Activated CD4-positive, alpha-beta T cell treated with anti-CD3 and anti-CD28 coated beads, Interleukin-2, amount 50 U/mL, for 48 hours (primary cell): ENCODE data around the gene MED28.
A peak's percentile ranks its signal among the peaks of the same experiment; 100 is the strongest.
"Not testable (repeated sequence)": the region's sequence is repeated elsewhere in the genome, so short reads cannot be mapped to it uniquely, and the experiment has no call there.

Experiments
- DNase-seq, 2 experiments: peaks; one replicate each; pipeline ENCODE4 v3.0.0-alpha.2; 2020

The MED28 gene, protein sequence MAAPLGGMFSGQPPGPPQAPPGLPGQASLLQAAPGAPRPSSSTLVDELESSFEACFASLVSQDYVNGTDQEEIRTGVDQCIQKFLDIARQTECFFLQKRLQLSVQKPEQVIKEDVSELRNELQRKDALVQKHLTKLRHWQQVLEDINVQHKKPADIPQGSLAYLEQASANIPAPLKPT

DNA sequence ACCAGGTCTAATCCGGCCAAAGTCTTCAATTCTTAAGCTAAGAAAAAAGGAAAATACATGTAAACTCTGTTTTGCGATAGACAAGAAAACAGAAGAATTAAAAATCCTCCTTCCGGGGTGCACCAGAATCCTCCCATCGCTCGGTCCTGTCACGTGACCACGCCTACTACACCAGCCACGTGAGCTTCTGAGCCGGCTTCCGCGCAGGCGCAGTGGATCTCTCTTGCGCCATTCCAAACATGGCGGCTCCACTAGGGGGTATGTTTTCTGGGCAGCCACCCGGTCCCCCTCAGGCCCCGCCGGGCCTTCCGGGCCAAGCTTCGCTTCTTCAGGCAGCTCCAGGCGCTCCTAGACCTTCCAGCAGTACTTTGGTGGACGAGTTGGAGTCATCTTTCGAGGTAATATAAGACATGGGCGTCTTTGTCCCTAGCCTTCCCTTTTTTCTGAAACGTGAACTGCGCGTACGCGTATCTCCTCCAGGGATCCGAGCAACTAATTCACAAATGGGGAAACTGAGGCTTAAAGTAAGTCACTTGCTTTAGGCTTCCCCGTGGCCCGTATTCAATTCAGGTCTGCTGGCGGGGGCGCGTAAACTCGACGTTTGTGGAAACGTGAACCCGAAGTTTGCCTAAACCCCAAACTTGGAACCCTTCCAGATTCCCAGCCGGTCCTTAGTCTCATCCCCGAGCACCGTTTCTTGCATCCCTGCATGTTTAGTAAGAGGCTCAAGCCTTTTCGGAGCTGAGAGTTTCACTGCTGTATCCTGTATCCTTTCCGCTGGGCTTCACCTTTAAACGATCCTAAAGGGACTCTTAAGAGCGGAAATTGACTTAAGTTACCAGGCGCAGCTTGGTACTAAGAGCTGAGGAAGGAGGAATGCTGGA, at the start of gene MED28:
Gene MED28, plus strand, starts transcription at position 226 of the 884 bp plus-strand sequence. Its CDS starts 14 bp downstream, at position 240.
- peak; percentile 94 to 95 for DNase-seq

DNA sequence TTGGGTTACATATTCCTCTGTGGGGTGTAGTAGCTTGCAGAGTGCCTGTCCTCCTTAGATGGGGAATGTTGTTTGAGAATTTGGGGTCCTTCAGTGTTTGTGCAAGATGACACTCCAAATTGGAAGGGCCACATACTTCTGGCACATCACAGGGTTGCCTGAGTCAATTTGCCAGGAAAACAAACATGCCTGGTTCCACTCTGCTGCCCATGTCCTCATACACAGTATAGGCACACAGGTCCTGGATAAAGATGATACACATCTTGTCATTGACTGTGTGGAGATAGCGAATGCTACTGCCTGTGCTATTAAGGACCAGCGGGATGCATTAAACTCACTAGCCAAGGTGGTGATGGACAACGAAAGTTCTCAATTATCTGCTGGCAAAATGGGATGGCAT, 48.6 kb upstream of the MED28 start:
- DNase-seq: no peak

DNA sequence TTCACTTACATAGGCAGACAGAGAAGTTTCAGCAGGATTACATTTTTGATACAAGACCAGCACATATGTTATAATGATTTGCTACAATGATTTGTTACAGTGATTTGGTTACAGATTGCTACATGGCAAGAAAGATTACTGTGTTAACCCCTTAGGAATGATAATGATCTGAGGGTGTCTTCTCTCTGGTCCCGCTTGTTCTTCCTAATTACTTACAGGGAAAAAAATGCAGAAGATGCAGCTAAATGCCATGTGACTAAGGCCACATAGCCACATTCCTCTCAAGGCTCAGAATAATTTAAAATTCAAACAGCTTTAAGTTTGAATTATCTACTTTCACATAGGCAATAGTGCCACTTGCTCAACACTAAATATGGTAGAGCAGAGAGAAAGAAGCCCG, 47.2 kb upstream of the MED28 start:
- no peak for DNase-seq

GRCh38 chr4:17574206-17574605, 40.2 kb upstream of the MED28 start:
- DNase-seq: no peak

DNA sequence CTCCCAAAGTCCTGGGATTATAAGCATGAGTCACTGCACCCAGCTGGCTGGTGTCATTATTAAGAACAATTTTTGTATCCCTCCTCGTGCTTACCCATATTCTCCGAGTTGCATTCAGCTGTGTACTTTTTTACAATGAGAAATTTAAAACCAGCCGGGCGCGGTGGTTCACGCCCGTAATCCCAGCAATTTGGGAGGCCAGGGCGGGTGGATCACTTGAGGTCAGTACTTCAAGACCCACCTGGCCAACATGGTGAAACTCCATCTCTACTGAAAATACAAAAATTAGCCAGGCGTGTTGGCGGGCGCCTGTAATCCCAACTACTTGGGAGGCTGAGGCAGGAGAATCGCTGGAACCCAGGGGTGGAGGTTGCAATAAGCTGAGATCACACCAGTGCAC, 39.3 kb upstream of the MED28 start:
- not testable (repeated sequence) for DNase-seq

- DNase-seq: peak; percentile 99
Measured at GRCh38 chr4:17576932-17577664, 37.3 kb upstream of the MED28 start, which contains the start of gene LAP3. Gene LAP3, plus strand, starts transcription at chr4:17577198. Its CDS starts 268 bp downstream, at chr4:17577466.

- DNase-seq: peak; percentile 40 to 49
Measured at GRCh38 chr4:17577665-17578481, 36.6 kb upstream of the MED28 start.

- DNase-seq: peak in 1 of 2 experiments; percentile 7
Measured at GRCh38 chr4:17578482-17578891, 36.0 kb upstream of the MED28 start.

- no peak for DNase-seq
Measured at GRCh38 chr4:17580969-17581368, 33.5 kb upstream of the MED28 start.

DNA sequence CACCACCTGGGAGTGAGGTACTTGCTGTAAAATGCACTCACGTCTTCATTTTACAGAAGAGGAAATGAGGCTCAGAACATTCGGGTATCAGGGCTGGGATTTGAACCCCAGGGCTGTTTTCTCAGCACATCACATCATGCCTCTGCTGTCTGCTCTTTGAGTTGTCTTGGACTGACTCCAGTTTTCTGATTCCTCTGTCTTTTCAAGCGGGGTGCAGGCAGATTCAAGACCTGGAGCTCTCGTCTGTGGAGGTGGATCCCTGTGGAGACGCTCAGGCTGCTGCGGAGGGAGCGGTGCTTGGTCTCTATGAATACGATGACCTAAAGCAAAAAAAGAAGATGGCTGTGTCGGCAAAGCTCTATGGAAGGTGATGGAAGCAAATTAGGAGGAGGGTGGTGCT, 31.2 kb upstream of the MED28 start:
- DNase-seq: no peak

DNA sequence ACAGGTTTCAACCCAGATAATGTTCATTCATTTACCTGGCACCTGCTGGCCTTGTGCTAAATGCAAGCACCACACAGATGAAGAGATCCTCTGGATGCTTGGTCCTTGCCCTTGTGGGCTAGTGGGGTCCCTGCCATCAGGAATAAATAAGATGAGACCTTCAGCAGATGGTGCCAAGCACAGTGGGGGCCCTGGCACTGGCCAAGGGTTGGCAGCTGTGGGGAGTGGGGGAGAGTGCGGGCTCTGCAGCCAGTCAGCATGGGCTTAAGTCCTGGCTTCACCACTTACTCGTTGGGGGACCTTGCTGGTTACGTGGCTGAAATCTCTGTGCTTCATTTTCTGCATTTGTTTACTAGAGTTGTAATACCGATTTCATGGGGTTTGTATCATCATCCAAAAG, 30.5 kb upstream of the MED28 start:
- no peak for DNase-seq

DNA sequence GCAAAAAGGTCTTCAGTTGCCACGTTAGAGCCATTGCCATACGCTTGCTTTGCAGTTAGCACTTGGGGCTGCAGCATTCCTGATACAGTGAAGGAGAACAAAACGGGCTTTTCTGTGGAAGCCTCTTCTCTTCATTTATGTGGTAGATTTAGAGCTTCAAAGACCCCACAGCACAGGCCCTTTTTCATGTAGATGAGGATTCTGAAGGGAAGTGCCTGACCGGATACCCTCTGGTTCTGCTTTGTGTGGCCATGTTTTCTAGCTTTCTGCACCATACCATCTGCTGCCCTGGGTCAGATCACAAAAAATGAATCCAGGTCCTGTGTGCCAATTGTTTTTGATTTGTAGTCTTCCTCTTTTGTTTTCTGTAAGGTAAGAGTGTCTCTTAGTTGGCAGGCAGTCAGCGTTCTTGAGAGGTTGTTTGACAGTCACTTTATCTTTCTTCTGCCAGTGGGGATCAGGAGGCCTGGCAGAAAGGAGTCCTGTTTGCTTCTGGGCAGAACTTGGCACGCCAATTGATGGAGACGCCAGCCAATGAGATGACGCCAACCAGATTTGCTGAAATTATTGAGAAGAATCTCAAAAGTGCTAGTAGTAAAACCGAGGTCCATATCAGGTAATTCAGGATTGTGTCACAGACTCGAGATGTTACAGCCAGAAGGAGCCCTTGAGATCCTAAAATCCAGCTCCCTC, 29.8 kb upstream of the MED28 start:
- DNase-seq: no peak

GRCh38 chr4:17587094-17587822, 27.2 kb upstream of the MED28 start:
- no peak for DNase-seq

DNA sequence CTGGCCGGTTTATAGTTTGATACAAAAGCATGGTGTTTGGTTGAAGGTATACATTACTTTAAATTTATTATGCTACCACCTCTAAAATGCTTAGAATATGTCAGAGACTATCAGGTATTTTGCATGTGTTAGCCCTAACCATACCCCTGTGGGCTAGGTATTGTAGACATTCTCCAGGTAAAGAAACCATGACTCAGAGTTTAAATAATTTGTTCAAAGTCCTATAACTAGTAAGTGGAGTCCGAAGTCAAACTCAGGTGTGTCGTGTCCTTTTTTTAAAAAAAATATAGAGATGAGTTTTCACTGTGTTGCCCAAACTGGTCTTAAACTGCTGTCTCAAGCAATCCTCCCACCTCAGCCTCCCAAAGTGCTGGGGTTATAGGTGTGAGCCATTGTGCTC, 25.1 kb upstream of the MED28 start:
- no peak for DNase-seq

GRCh38 chr4:17595471-17596005, 18.9 kb upstream of the MED28 start:
- DNase-seq: no peak

DNA sequence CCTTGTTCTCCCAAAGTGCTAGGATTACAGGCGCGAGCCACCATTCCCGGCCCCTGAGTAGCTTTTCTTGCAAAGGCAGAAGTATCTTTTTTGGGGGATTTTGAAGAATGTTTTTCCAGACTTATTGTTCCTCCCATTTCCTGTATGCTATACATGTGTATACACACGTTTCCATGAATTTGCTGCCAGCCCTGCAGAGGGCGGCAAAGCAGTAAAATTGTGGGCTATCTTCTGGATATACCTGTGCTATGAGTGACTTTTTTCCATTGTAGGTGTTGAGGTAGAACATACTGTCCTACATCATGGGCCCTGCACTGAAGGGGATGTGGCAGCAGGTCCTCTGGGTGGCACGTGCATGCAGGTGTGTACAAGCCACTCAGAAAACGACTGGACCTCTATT, 16.9 kb upstream of the MED28 start:
- DNase-seq: no peak

DNA sequence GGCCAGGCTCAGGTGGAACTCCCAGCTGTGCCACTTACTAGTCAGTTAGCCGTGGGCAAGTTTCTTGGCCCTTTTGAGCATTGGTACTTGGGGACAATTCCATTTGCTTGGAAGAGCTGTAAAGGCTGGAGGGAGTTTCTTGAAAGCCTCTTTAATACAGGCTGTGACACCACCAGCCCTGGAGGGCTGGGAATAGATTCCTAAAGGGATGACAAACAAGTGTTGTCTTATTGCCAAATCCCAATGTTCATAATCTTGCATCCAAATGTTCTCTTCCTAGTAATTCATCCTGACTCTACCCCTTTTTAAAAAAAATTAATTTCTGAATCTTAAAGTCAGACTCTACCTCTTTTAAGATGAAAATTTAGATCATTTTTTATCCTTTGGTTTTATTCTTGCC, 14.6 kb upstream of the MED28 start:
- no peak for DNase-seq

DNA sequence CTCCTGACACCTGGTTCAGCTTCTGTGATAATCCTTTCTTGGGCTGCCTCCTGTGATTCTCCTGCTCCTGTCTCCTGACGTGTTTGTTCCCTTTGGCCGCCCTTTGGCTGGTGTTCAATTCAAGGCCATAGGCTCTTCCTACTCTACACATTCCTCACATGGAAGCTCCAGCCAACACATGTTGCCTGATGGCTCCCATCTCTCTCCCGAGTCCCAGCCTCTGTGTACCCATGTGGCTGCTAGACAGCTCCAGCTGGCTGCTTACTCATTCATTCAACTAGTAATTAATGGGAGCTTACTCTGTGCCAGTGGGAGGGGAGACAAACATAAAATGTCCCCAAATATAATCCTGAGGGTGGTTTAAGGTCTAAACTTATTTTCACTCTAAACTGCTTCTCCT, 9.2 kb upstream of the MED28 start:
- DNase-seq: no peak

DNA sequence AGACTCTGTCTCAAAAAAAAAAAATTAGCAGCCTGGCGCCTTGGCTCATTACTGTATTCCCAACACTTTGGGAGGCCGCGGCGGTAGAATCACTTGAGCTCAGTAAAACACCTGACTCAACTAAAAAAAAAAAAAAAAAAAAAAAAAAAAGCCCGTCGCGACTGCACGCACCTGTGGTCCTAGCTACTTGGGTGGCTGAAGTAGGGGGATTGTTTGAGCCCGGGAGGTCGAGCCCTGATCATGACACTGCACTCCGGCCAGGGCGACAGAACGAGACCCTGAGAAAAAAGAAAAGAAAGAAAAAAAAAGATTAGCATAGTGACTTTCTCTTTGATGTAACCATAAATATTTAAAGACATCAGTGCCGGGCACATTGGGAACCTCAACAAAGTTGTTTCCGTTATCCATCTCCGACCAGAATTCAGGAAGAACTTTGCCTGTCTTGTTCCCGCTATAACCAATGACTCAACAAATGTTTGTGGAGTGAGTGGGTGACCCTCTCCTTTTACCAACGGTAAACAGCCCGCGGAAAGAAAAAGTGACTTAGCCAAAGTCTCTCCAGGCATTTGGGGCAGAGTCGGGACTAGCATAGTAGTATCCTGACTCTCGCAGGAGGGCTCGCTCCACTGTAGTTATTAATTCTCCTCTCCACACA, 553 bp upstream of the MED28 start:
- peak; percentile 8 to 20 for DNase-seq

GRCh38 chr4:17616283-17616682, 1.8 kb downstream of the MED28 start:
- no peak for DNase-seq

DNA sequence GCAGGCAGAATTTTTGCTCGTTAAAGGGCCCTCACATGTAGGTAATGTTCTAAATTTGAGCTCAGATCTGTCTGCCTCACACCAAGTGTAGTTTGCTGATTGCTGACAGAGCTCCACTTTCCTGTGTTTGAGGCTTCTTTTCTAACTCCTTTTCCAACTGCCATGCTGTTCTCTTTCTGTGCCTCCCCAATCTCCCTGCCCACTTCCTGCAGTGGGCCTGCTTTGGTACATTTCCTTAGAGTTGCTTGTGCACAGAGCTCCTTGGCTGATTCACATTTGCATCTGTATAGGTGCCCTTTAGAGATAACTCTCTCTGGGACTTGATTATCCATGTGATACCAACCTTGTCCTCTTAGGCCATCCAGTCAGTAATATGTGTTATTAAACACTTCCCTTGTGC, 4.5 kb downstream of the MED28 start:
- no peak for DNase-seq
